ENCODE measurements around the gene CRIM1. TPM values are rescaled to one million over a fixed set of nuclear protein-coding genes. Genes with fewer than 3 reads are reported as not detected.

Gene CRIM1
- total RNA-seq, 2 experiments from 2014 or later: 11.8 to 12.6 TPM

DNA sequence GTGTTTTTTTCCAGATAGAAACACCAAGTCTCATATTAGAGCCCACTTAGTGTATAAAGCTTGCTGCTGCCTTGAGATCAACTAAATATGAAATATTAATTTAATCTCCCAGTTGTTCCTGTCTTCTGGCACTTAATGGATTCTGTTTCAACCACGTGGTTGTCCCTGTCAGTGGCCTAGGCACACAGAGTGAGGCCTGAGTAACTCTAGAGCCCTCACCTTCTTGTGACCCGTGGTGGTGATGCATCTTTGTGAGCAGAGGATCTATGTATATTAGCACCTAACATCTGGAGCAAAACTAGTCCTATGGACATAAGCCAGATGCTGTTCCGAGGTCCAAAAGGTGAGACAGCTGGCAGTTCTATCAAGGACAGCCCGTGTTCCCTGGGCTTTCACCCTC, 167.6 kb downstream of the CRIM1 start:
- Mint-ChIP-seq H3K27ac (no peak overlapping the region), H3K36me3 (peaks cover 22% of the 10 kb centered on the region), H3K9me3 (no peaks in the 10 kb centered on the region), H3K4me3 (no peak overlapping the region), H3K4me1 (no peaks in the 10 kb centered on the region), H3K27me3 (no peaks in the 10 kb centered on the region)
- no peak for DNase-seq

DNA sequence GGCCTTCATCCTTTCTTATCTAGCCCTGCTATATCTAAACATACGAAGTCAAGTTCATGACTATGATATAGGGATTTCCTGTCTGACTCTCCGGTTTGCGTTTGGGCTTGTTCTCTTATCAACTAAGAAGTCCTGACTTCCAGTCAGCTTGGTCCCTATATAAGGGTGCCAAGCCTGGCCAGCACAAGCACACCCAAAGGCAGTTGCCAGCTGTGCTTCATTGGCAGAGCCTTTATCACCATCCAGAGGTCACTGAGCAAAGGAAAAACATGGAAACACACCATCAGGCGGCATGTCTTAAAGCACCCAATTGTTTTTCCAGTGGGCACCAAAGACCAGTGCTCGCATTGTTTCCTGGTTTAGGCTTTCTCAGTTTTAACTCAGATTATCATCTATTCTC, 169.7 kb downstream of the CRIM1 start:
- no peak overlapping the region for H3K4me3 Mint-ChIP-seq
- DNase-seq: no peak
- no peak overlapping the region for H3K27ac Mint-ChIP-seq
- no peaks in the 10 kb centered on the region for H3K9me3 Mint-ChIP-seq
- peaks cover 18% of the 10 kb centered on the region for H3K36me3 Mint-ChIP-seq
- H3K4me1 Mint-ChIP-seq: peaks cover 2% of the 10 kb centered on the region
- H3K27me3 Mint-ChIP-seq: no peaks in the 10 kb centered on the region

DNA sequence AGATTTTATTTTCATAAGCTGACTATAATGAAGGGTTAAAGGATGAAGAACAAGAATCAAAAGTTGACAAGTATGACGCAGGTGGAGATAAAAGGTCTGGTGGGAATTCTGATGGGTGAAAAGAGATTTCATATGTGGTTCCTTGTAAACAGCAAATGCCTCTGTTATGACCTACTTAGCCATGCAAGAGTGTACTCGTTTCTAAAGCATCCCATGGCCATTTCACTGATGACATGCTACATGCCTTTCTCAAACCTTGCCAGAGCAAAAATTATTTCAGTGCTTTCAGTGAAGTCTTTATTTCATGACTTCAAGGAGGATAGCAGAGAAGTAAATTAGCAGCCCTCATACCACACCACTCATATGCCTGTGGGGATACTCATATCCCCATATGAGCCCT, 170.6 kb downstream of the CRIM1 start:
- no peak overlapping the region for H3K4me3 Mint-ChIP-seq
- H3K27me3 Mint-ChIP-seq: no peaks in the 10 kb centered on the region
- H3K9me3 Mint-ChIP-seq: no peaks in the 10 kb centered on the region
- H3K27ac Mint-ChIP-seq: no peak overlapping the region
- peaks cover 2% of the 10 kb centered on the region for H3K4me1 Mint-ChIP-seq
- peaks cover 15% of the 10 kb centered on the region for H3K36me3 Mint-ChIP-seq
- DNase-seq: no peak

DNA sequence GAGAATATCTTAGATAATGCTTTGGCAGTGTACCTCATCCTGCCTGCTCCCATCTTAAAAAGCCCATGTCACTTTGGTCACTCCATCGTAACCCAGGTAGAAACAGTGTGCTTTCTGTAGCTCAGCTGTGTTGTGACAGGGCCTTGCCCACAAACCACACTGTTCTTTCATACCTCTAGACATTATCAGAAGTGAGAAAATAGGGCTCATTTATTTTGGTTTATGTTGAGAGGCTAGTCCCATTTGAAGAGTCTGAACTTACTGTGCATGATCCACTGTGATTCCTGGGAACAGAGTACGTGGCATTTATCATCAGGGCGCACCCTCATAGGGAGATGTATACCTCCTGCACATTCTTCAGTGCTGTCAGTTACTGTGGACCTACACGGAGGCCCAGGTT, 172.7 kb downstream of the CRIM1 start:
- H3K27me3 Mint-ChIP-seq: no peaks in the 10 kb centered on the region
- DNase-seq: no peak
- H3K4me1 Mint-ChIP-seq: peaks cover 2% of the 10 kb centered on the region
- no peak overlapping the region for H3K27ac Mint-ChIP-seq
- no peaks in the 10 kb centered on the region for H3K9me3 Mint-ChIP-seq
- no peak overlapping the region for H3K4me3 Mint-ChIP-seq
- H3K36me3 Mint-ChIP-seq: peaks cover 11% of the 10 kb centered on the region

DNA sequence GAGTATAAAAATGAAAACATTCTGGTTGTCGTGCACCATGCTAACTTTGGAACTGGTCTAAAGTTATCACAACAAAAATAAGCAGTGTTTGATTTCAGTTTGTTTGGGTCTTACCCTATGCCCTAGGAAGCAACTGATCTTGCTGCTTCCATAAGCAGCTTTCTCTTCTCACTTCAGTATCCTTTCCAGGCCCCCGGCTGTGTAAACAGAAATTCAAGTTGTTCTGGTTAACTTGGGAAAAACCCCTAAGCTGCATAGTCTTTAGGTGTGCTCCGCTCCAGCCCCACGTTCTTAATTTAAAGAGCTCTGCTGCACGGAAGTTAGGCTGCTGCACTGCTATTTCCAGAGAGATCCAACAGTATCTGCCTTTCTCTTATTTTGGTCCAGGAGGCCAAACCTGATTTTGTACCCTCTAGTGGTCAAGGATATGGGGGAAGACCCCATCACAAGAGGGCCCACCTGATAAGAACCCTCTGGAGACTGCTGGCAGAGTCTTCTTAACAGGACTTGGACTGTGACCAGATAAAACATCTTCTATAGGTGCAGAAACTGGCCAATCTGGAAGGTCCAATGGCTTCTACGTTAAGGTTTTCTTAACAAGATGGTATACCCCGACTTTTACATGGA, 173.3 kb downstream of the CRIM1 start:
- no peaks in the 10 kb centered on the region for H3K27me3 Mint-ChIP-seq
- no peak overlapping the region for H3K4me3 Mint-ChIP-seq
- H3K36me3 Mint-ChIP-seq: peaks cover 8% of the 10 kb centered on the region
- H3K9me3 Mint-ChIP-seq: no peaks in the 10 kb centered on the region
- no peak for DNase-seq
- H3K27ac Mint-ChIP-seq: no peak overlapping the region
- peaks cover 2% of the 10 kb centered on the region for H3K4me1 Mint-ChIP-seq

DNA sequence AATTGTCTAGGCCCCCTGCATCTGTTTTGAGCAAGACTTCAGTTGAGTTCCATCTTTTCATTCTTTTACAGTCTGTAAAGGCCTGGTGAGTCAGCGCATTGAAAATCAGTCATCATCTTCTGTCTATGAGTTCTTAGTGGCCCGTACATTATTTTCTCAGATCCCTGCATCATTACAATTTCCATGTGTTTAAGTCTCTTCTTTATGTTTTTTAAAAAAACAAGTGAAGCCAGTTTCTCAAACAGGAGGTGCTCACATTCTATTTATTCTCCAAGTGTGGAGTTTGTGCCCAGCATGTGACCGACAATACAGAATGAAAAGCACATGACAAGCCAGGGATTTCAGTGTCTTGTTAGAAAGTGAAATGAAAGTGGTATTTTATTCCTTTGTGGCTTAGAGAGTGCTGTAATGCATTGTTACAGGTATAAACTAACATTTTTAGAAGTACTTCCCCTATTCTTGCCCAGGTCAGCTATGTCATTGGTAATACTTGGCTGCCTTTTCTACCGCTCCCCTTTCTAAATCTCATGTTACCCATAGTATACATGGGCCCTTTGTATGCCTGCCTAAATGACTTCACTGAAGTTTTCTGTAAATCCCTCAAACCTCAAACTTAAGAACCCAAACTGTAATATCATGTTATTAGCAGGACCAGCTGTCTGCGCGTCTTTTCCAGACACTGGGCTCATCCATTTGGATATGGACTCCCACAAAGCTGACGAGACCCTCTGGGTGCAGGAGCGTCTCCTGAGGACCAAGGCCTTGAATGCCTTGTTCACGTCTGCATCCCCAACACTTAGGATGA, 174.8 kb downstream of the CRIM1 start:
- DNase-seq: no peak
- H3K4me1 Mint-ChIP-seq: peaks cover 2% of the 10 kb centered on the region
- peaks cover 8% of the 10 kb centered on the region for H3K36me3 Mint-ChIP-seq
- no peak overlapping the region for H3K4me3 Mint-ChIP-seq
- H3K27ac Mint-ChIP-seq: no peak overlapping the region
- no peaks in the 10 kb centered on the region for H3K27me3 Mint-ChIP-seq
- peaks cover 1% of the 10 kb centered on the region for H3K9me3 Mint-ChIP-seq

DNA sequence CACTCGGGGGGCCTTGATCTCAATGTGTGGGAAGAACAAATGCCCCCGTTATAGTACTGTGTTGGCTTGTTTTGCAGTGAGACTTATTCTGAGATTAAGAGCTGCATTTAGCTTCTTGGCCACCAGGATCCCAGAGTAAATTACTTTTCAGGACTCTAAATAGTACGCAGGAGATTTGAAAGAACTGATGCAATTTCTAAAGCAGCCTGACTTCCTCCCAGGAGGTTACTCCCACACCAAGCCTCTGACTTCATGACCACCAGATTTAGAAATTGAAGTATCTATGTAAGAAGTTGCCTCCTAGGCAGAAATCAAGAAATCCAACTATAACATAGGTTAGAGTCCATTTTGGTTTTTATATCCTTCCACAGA, 175.4 kb downstream of the CRIM1 start:
- H3K9me3 Mint-ChIP-seq: peaks cover 1% of the 10 kb centered on the region
- peaks cover 8% of the 10 kb centered on the region for H3K36me3 Mint-ChIP-seq
- H3K27ac Mint-ChIP-seq: no peak overlapping the region
- no peak for DNase-seq
- H3K4me1 Mint-ChIP-seq: peaks cover 2% of the 10 kb centered on the region
- no peak overlapping the region for H3K4me3 Mint-ChIP-seq
- H3K27me3 Mint-ChIP-seq: no peaks in the 10 kb centered on the region

DNA sequence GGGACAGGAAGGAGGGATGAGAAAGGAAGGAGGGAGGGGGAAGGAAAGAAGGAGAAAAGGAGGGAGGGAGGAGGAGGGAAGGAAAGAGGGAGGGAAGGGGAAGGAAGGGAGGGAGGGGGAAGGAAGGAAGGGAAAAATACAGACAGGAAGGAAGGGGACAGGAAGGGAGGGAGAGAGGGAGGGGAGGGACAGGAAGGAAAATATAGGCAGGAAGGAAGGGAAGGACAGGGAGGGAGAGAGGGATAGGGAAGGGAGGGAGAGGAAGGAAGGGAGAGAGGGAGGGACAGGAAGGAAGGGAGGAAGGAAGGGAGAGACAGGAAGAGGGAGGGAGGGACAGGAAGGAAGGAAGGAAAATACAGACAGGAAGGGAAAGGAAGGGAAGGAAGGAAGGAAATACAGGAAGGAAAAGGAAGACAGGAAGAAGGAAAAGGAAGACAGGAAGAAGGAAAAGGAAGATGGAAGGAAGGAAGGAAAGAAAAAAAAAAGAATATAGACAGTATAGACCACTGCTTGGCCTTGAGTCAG, 178.8 kb downstream of the CRIM1 start:
- H3K27ac Mint-ChIP-seq: no peak overlapping the region
- H3K4me1 Mint-ChIP-seq: no peaks in the 10 kb centered on the region
- H3K9me3 Mint-ChIP-seq: peaks cover 1% of the 10 kb centered on the region

DNA sequence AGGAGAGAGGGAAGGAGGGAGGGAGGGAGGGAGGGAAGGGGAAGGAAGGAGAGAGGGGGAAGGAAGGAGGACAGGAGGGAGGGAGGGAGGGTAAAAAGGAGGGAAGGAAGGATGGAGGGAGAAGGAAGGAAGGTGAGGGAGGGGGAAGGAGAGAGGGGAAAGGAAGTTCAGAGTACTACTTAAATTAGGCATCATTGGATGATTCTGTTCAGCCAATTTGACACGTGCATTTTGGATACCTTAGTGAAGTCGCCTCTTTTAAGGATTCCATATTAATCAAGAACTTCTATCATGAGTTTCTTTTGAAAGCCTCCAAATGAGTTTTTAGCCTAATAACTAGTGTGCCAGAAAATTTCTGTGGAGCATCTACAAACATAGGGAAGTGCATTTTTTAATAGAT, 179.5 kb downstream of the CRIM1 start:
- no peaks in the 10 kb centered on the region for H3K4me1 Mint-ChIP-seq
- no peak overlapping the region for H3K4me3 Mint-ChIP-seq
- no peak for DNase-seq
- H3K9me3 Mint-ChIP-seq: peaks cover 1% of the 10 kb centered on the region
- H3K27me3 Mint-ChIP-seq: no peaks in the 10 kb centered on the region
- no peak overlapping the region for H3K27ac Mint-ChIP-seq
- H3K36me3 Mint-ChIP-seq: peaks cover 16% of the 10 kb centered on the region

More for the DNA sequence above, 178.8 kb downstream of the CRIM1 start:
- no peak for DNase-seq
- Mint-ChIP-seq H3K27me3 (no peaks in the 10 kb centered on the region), H3K36me3 (peaks cover 16% of the 10 kb centered on the region), H3K4me3 (no peak overlapping the region)

DNA sequence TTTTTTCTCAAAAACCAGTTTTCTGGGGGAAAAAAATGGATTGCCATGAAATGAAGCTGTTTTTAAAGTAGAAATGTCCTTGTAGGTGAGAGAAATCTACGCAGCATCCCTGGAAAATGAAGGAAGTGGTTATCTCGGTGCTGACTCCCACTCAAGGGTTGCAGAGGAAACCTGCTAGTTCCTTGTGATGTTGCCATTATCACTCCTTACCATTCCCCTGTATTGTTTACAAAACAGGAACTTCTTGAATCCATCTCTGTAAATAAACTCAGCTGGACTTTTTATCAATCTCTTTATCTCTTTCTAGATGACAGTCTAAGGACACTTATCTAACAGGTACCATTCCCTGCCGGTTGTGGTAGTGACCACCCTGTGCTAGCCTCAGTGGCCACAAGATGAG, 181.2 kb downstream of the CRIM1 start:
- H3K4me3 Mint-ChIP-seq: no peak overlapping the region
- H3K4me1 Mint-ChIP-seq: no peaks in the 10 kb centered on the region
- H3K27ac Mint-ChIP-seq: no peak overlapping the region
- H3K36me3 Mint-ChIP-seq: peaks cover 15% of the 10 kb centered on the region
- peaks cover 1% of the 10 kb centered on the region for H3K9me3 Mint-ChIP-seq
- DNase-seq: no peak
- H3K27me3 Mint-ChIP-seq: no peaks in the 10 kb centered on the region

DNA sequence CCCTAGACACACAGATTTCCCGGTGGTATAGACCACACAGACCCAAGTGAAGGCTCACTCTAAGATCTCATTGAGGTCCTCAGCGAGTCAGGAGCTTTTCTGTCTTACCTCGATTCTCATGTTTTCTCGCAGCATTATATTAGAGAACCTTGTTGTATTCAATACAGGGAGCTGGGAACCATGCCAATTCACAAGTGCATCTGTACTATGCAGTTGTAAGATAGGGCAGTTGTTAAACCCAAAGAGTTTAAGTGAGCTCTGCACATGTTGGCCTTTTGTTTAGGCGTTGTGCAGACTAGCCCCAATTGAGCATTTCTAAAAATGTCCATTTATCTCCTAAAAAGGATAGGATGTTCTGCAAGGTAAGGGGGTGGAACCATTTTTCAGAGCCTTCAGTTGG, 182.8 kb downstream of the CRIM1 start:
- no peak for DNase-seq

DNA sequence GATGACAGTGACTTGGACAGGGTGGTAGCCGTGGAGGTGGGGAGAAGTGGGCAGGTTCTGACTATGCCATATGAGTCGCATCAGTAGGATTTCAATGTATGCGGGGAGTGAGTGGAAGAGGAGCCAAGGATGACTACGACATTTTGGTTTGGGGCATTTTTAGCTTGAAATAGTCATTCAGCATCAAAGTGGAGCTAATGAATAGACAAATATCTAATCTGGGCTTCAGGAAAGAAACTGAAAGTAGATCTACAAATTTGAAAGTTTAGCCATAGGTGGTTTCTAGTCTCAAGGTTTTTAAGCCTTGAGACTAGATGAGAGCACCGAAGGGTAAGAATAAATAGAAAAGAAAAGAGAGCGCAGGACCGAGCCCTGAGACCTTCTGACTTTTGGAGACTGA, 184.1 kb downstream of the CRIM1 start:
- H3K9me3 Mint-ChIP-seq: no peaks in the 10 kb centered on the region
- DNase-seq: no peak
- H3K4me3 Mint-ChIP-seq: no peak overlapping the region
- H3K36me3 Mint-ChIP-seq: peaks cover 12% of the 10 kb centered on the region
- no peak overlapping the region for H3K27ac Mint-ChIP-seq
- no peaks in the 10 kb centered on the region for H3K4me1 Mint-ChIP-seq
- H3K27me3 Mint-ChIP-seq: no peaks in the 10 kb centered on the region

More for the DNA sequence above, 182.8 kb downstream of the CRIM1 start:
- H3K4me3 Mint-ChIP-seq: no peak overlapping the region
- peaks cover 1% of the 10 kb centered on the region for H3K9me3 Mint-ChIP-seq
- H3K4me1 Mint-ChIP-seq: no peaks in the 10 kb centered on the region
- peaks cover 11% of the 10 kb centered on the region for H3K36me3 Mint-ChIP-seq
- H3K27ac Mint-ChIP-seq: no peak overlapping the region
- H3K27me3 Mint-ChIP-seq: no peaks in the 10 kb centered on the region

DNA sequence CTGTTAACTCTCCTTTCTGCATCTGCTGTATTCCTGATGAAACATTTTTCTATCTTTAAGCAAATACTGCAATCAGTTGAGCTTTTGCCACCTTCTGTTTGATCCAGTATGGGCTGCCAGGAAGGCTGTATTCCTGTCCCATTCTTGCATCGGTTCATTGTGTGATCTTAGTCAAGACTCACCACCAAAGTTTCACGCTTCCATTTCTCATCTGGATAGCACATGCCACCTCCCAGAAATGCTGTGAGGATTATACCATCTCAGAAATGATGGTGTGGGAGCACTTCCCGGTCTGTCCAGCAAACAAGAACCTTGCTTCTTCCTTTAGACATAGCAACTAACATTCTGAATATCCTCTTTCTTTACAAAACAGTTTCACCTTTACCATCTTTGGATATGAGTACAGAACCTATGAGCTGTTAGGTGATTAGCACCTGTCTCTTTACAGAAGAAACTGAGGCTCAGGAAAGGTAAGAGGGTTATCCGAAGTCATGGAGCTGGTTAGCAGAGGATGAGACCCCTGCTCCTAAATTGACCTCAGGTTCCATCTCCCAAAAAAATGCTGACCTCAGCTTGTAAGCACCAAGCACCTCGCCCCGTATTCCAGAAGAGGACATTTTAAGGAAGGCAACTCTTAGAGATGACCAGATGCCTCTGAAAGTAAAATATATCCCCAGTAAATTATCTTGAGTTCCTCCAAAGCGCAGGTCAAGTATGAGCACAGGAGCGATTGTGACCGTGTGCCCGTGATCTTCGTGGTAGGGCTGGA, 185.6 kb downstream of the CRIM1 start:
- no peak overlapping the region for H3K27ac Mint-ChIP-seq
- no peaks in the 10 kb centered on the region for H3K9me3 Mint-ChIP-seq
- H3K4me3 Mint-ChIP-seq: no peak overlapping the region
- no peaks in the 10 kb centered on the region for H3K27me3 Mint-ChIP-seq
- H3K4me1 Mint-ChIP-seq: no peaks in the 10 kb centered on the region
- no peak for DNase-seq
- peaks cover 15% of the 10 kb centered on the region for H3K36me3 Mint-ChIP-seq

DNA sequence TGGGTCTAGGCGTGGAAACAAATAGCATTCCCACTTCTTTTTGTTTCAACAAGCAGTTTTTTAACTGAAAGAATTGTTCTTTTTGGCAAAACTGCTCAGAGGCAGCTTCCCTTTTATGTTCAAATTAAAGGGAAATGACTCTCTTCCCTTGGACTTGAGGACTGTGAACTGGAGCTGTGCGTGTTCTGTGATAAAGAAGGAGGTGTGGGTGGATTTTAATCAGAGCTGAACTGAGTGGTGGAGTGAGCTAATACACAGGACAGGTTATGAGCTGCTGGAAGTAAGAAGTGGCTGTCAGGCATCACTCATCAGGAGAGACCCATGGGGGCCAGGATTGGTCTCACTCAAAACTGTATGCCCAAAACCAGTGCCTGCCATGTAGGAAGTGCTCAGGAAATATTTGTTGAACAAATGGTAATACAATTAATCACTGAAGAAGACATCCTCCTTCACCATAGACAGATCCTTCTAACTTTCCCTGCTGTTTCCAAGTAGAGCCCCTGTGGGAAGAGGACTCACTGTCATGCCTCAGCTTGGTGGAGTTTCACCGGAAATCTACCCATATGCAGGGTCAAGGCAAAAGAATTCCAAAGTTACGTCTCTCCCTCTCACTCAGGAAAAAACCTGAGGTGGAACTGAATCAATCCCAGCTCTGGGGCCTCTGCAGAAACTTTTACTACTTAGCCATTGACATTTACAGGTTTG, 186.5 kb downstream of the CRIM1 start:
- H3K27ac Mint-ChIP-seq: no peak overlapping the region
- no peaks in the 10 kb centered on the region for H3K27me3 Mint-ChIP-seq
- no peak for DNase-seq
- H3K36me3 Mint-ChIP-seq: peaks cover 15% of the 10 kb centered on the region
- no peaks in the 10 kb centered on the region for H3K9me3 Mint-ChIP-seq
- H3K4me1 Mint-ChIP-seq: no peaks in the 10 kb centered on the region
- no peak overlapping the region for H3K4me3 Mint-ChIP-seq
